Keratinocyte (primary cell): ENCODE measurements around the gene PRXL2C. TPM values are rescaled to one million over a fixed set of nuclear protein-coding genes. Genes with fewer than 3 reads are reported as not detected.

Experiments used
- DNase-seq: peaks from one replicate; pipeline ENCODE4 v3.0.0-alpha.2; 2011; ENCODE audit warnings: low read depth, missing footprints, low spot score
- FAIRE-seq: peaks from 2 replicates; lab custom pipeline; 2011; peaks lifted over from hg19 to GRCh38; lab: Jason Lieb, UNC
- H2AFZ ChIP-seq: 2 replicates; pipeline ENCODE4 v1.6.0; 2012; ENCODE audit warnings: low read length, control low read depth, inconsistent platforms; ENCODE audit not compliant: control insufficient read depth
- H3K27ac ChIP-seq: 2 replicates; pipeline ENCODE4 v1.5.1; 2011; ENCODE audit warnings: low read length; ENCODE audit not compliant: control insufficient read depth, insufficient read depth
- H3K27me3 ChIP-seq: 3 replicates; pipeline ENCODE4 v1.6.0; 2011; ENCODE audit warnings: low read length; ENCODE audit not compliant: control insufficient read depth, insufficient read depth; ENCODE audit errors: extremely low read depth
- H3K36me3 ChIP-seq, 2 experiments: 2 replicates in 1 of 2; 3 replicates in 1 of 2; pipeline ENCODE4 v1.5.1; 2011; ENCODE audit warnings: low read length in 2 of 2, mild to moderate bottlenecking in 1 of 2; ENCODE audit not compliant: control insufficient read depth in 2 of 2, insufficient read depth in 2 of 2; ENCODE audit errors: extremely low read depth in 1 of 2
- H3K4me1 ChIP-seq: 3 replicates; pipeline ENCODE4 v1.5.1; 2011; ENCODE audit warnings: low read length; ENCODE audit not compliant: control insufficient read depth, insufficient read depth; ENCODE audit errors: extremely low read depth
- H3K4me2 ChIP-seq: 3 replicates; pipeline ENCODE4 v1.6.0; 2011; ENCODE audit warnings: low read depth, low read length; ENCODE audit not compliant: control insufficient read depth, insufficient read depth; ENCODE audit errors: extremely low read depth
- H3K4me3 ChIP-seq, 3 experiments: fragments of 200-600 bp in 1 of 3; sonication (generic) in 1 of 3; 2 replicates in 2 of 3; 3 replicates in 1 of 3; pipeline ENCODE4 v1.5.1; 2011 to 2016; ENCODE audit warnings: low read length in 3 of 3, mild to moderate bottlenecking in 3 of 3, control low read depth in 2 of 3, inconsistent platforms in 1 of 3, low read depth in 1 of 3, mixed read lengths in 1 of 3, mixed run types in 1 of 3, moderate library complexity in 1 of 3; ENCODE audit not compliant: control insufficient read depth in 2 of 3, insufficient read depth in 2 of 3; ENCODE audit errors: extremely low read depth in 1 of 3
- H3K79me2 ChIP-seq: 2 replicates; pipeline ENCODE4 v1.6.0; 2012; ENCODE audit warnings: low read length; ENCODE audit not compliant: control insufficient read depth, insufficient read depth
- H3K9ac ChIP-seq: 3 replicates; pipeline ENCODE4 v1.6.0; 2011; ENCODE audit warnings: low read length; ENCODE audit not compliant: control insufficient read depth, insufficient read depth; ENCODE audit errors: extremely low read depth
- H3K9me1 ChIP-seq: 3 replicates; pipeline ENCODE4 v1.6.0; 2011; ENCODE audit warnings: low read length; ENCODE audit not compliant: control insufficient read depth, insufficient read depth; ENCODE audit errors: extremely low read depth
- H3K9me3 ChIP-seq: 2 replicates; pipeline ENCODE4 v1.5.1; 2012; ENCODE audit warnings: low read depth, low read length; ENCODE audit not compliant: control insufficient read depth
- H4K20me1 ChIP-seq: 3 replicates; pipeline ENCODE4 v1.6.0; 2011; ENCODE audit warnings: low read length; ENCODE audit not compliant: control insufficient read depth, insufficient read depth; ENCODE audit errors: extremely low read depth
- CTCF ChIP-seq, 3 experiments: IDR thresholded peaks in 1 of 3; conservative IDR thresholded peaks in 1 of 3; optimal IDR thresholded peaks in 1 of 3; 2 replicates in 2 of 3; 3 replicates in 1 of 3; pipeline versions ENCODE3 to v1.5.1; 2011; ENCODE audit warnings: low read length in 3 of 3, mild to moderate bottlenecking in 3 of 3, moderate library complexity in 2 of 3, control low read depth in 1 of 3, inconsistent platforms in 1 of 3; ENCODE audit not compliant: insufficient read depth in 2 of 3; ENCODE audit errors: extremely low read depth in 1 of 3
- EZH2 ChIP-seq: IDR thresholded peaks from one replicate; pipeline ENCODE4 v1.6.1; 2012; ENCODE audit warnings: inconsistent platforms, mild to moderate bottlenecking, low read length, moderate library complexity
- dilution Hi-C: fragments of 300-500 bp; cut with MboI; formaldehyde crosslinking; loops from one replicate; pipeline ENCODE4 v1.7.0; 2020; ENCODE audit warnings: low sequenced_read_pairs; ENCODE audit not compliant: extremely low pct_ligation_motif_present
- polyA plus RNA-seq, 5 experiments: library from polyadenylated mRNA; depleted of rRNA in 3 of 5; stranded (reverse) in 3 of 5; stranded (forward) in 1 of 5; unstranded in 1 of 5; fragments of >200 nt; gene quantifications; 1 replicate in 1 of 5; 2 replicates in 3 of 5; 3 replicates in 1 of 5; pipeline versions ENCODE4 v1.2.1 to v1.2.3, GENCODE V29; 2011 to 2012; ENCODE audit warnings: missing spikeins in 2 of 5, low read depth in 1 of 5, low replicate concordance in 1 of 5

PRXL2C gene
- polyA plus RNA-seq, 1 donor (not counting 4 experiments of a cell fraction or from before 2014, with no cell fraction given), result 10.1 TPM

- Histone ChIP-seq H3K9me3 (no peaks in the 10 kb centered on the region), H3K4me1 (no peaks in the 10 kb centered on the region), H3K79me2 (peaks cover 8% of the 10 kb centered on the region), H4K20me1 (no peaks in the 10 kb centered on the region), H3K27me3 (no peaks in the 10 kb centered on the region), H3K4me3 (no peak overlapping the region), H3K9me1 (no peaks in the 10 kb centered on the region), H3K27ac (no peak overlapping the region), H3K4me2 (no peak overlapping the region), H2AFZ (no peak overlapping the region), H3K36me3 (no peaks in the 10 kb centered on the region), H3K9ac (no peak overlapping the region)
- FAIRE-seq, result no peak
- no peak for DNase-seq
- TF ChIP-seq CTCF (optimal IDR thresholded peaks at IDR 0.05 in 1 of 3, IDR thresholded peaks at IDR 0.05 in 1 of 3, conservative IDR thresholded peaks at IDR 0.05 in 1 of 3; ENCODE audit: extremely low read depth in 1 of 3, insufficient read depth in 2 of 3, low read length in 3 of 3), result no peak
- no peak for TF ChIP-seq EZH2
- dilution Hi-C loops, result no loop called here
Observed at GRCh38 chr9:96596601-96597111, 58.5 kb downstream of the PRXL2C start.

Other genes starting within 250 kb of the PRXL2C start
- 0.35 to 2.2 TPM (median 2.0 TPM) in 3 replicates for gene ZNF367, start 236.9 kb downstream of the PRXL2C start, polyA plus RNA-seq
- 4.5 to 7.7 TPM (median 6.8 TPM) in 3 replicates for gene HABP4, start 205.1 kb downstream of the PRXL2C start, polyA plus RNA-seq
- 4.5 to 9.3 TPM (median 7.5 TPM) in 3 replicates for gene CDC14B, start 35.5 kb downstream of the PRXL2C start, polyA plus RNA-seq
- 4.0 to 6.2 TPM (median 5.9 TPM) in 3 replicates for gene ZNF510, start 122.8 kb upstream of the PRXL2C start, polyA plus RNA-seq
- 1.2 to 2.0 TPM (median 1.4 TPM) in 3 replicates for gene ZNF782, start 199.2 kb upstream of the PRXL2C start, polyA plus RNA-seq